ENCODE data around the gene KSR2. TPM values are rescaled to one million over a fixed set of nuclear protein-coding genes. Genes with fewer than 3 reads are reported as not detected.

Gene KSR2
- total RNA-seq, 4 donors from 2014 or later: under 0.01 to 0.06 (median 0.03) TPM

DNA sequence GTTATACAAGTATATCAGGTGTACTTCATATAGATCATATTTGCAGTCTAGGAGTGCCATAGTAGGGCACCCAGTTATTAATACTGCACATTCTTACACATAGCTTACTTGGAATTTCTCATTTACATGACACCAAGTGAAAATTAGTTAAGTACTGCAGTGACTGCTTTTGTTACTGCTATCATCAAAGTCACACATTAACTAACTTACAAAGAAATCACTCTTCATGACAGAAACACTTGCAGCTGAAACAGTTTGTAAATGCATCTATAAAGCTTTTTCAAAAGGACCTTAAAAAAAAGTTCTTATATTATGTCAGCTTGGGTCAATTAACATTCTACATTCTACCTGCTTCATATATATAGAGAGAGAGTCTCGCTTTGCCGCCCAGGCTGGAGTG is 29.9 kb upstream of the KSR2 start:
- intact Hi-C loops (cut with DNase I): no loop called here
- WGBS: 89% methylated on average over 2 of the region's 2 CpGs
- TF ChIP-seq EP300 (IDR thresholded peaks at IDR 0.05) (no peak), POLR2A (IDR thresholded peaks at IDR 0.05; ENCODE audit: low read depth) (no peak), POLR2AphosphoS5 (IDR thresholded peaks at IDR 0.05) (no peak)
- TF ChIP-seq, protein P1, sequence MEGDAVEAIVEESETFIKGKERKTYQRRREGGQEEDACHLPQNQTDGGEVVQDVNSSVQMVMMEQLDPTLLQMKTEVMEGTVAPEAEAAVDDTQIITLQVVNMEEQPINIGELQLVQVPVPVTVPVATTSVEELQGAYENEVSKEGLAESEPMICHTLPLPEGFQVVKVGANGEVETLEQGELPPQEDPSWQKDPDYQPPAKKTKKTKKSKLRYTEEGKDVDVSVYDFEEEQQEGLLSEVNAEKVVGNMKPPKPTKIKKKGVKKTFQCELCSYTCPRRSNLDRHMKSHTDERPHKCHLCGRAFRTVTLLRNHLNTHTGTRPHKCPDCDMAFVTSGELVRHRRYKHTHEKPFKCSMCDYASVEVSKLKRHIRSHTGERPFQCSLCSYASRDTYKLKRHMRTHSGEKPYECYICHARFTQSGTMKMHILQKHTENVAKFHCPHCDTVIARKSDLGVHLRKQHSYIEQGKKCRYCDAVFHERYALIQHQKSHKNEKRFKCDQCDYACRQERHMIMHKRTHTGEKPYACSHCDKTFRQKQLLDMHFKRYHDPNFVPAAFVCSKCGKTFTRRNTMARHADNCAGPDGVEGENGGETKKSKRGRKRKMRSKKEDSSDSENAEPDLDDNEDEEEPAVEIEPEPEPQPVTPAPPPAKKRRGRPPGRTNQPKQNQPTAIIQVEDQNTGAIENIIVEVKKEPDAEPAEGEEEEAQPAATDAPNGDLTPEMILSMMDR (IDR thresholded peaks at IDR 0.05): no peak

DNA sequence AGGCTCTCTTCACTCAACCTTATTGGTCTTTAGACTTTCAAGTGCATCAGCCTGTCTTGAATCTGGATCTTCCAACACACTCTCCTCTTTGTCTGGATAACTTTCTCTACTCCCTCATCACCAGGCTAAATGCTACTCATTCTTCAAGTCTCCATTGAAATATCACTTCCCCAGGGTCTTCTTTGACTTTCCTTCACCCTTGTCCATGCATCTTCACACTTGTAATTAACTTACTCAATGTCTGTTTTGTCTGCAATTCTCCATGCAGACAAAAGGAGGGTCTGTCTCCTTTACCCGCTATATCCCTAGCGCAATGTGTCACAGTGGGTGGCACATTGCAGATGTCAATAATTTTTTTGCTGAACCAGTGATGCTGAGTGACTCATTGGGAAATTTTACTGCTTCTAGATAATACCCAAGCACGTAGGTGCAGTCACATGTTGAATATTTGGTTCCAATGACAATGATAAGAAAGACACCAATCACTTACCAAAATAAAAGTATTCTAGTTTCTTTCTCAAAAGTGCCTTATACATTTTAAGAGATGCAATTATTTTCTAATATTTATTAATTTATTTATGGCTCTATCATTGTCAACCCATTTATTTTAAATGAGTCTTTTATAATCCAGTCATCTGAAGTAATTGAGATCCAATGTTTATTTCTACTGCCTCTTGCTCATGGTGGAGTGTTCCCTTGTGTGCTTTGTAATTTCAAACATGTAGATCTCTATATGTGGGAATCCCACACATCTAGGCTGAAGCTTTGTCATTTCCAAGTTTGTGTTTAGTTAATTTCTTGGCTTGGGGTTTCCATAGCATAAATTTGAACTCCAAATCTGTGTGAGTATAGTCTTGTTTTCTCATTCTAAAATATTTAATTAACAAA is 26.0 kb upstream of the KSR2 start:
- 86% methylated on average over 3 of the region's 3 CpGs for WGBS
- no peaks in the 10 kb centered on the region for H3K4me1 ChIP-seq
- no peaks in the 10 kb centered on the region for H3K9me3 ChIP-seq
- no peak overlapping the region for H3K27ac ChIP-seq (replicated peaks in 1 of 4)
- TF ChIP-seq POLR2AphosphoS5 (IDR thresholded peaks at IDR 0.05): no peak
- TF ChIP-seq POLR2A (IDR thresholded peaks at IDR 0.05; ENCODE audit: low read depth): no peak
- TF ChIP-seq, protein P1 (IDR thresholded peaks at IDR 0.05): no peak
- no peak for TF ChIP-seq EP300 (IDR thresholded peaks at IDR 0.05)
- no peaks in the 10 kb centered on the region for H3K36me3 ChIP-seq
- H3K4me3 ChIP-seq: no peak overlapping the region
- H3K27me3 ChIP-seq: peaks cover 0 to 3% (median 0%) of the 10 kb centered on the region in 4 donors
- intact Hi-C loops (cut with DNase I): no loop called here
- no peak for DNase-seq (ENCODE audit: extremely low spot score)

More for the DNA sequence above, 29.9 kb upstream of the KSR2 start:
- Histone ChIP-seq H3K27me3 (peaks cover 0 to 3% (median 0%) of the 10 kb centered on the region in 4 donors), H3K4me3 (no peak overlapping the region), H3K9me3 (no peaks in the 10 kb centered on the region), H3K4me1 (no peaks in the 10 kb centered on the region), H3K36me3 (no peaks in the 10 kb centered on the region), H3K27ac (replicated peaks in 1 of 4) (no peak overlapping the region)
- no peak for DNase-seq (ENCODE audit: extremely low spot score)

DNA sequence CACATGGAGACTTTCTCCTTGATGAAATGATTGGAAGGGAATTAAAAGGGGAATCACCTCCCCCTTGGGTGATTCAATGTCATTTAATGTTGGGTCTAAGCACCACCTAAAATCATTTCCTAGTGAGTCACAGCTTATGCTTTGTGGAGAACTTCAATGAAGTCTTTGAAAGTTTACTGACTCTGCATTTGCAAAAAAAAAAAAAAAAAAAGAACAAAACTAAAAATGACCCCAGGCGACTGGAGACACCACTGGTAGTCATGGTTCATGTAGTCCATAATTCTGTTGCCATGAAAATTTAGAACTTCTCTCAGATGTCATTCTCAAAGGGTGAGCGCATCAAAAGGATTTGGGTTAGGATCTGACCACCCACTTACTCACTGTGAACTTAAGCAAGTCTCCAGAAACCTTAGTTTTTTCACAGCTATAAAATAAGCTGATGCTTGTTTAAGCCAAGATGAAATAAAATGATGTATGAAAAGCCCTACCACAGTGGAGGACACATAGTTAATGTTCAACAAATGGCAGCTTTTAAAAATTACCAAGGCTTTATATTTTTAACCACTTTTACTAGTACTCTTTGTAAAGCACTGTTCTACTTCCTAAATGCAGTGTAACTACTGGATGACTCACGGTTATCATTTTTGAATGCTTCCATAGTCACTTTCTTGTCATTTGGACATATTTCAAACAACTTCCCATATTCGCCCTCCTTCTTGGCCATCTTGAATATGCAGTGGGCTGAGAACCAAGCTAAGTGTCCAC is 18.1 kb upstream of the KSR2 start:
- H3K36me3 ChIP-seq: no peaks in the 10 kb centered on the region
- H3K4me1 ChIP-seq: no peaks in the 10 kb centered on the region
- peaks cover 0 to 6% (median 0%) of the 10 kb centered on the region in 4 donors for H3K27me3 ChIP-seq
- H3K4me3 ChIP-seq: no peak overlapping the region
- no peak for TF ChIP-seq EP300 (IDR thresholded peaks at IDR 0.05)
- TF ChIP-seq, protein P1 (IDR thresholded peaks at IDR 0.05): no peak
- TF ChIP-seq POLR2AphosphoS5 (IDR thresholded peaks at IDR 0.05): no peak
- no peak for TF ChIP-seq POLR2A (IDR thresholded peaks at IDR 0.05; ENCODE audit: low read depth)
- no peak overlapping the region for H3K27ac ChIP-seq (replicated peaks in 1 of 4)
- WGBS: 83% methylated on average over 4 of the region's 4 CpGs
- H3K9me3 ChIP-seq: no peaks in the 10 kb centered on the region
- no peak for DNase-seq (ENCODE audit: extremely low spot score)
- intact Hi-C loops (cut with DNase I): no loop called here

DNA sequence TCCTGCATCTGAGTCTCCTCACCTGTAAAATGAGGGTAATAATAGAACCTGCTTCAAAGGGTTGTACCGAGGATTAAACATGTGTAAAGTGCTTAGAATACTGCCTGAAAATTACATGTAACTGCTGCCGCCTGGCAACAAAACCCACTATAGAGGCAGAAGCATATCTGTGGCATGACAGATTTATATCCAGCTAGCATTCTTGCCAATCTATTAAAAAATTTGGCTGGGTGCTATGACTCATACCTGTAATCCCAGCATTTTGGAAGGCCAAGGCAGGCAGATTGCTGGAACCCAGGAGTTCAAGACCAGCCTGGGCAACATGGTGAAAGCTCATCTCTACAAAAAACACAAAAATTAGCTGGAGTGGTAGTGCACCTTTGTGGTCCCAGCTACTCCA is 16.4 kb upstream of the KSR2 start:
- no peak for TF ChIP-seq POLR2AphosphoS5 (IDR thresholded peaks at IDR 0.05)
- TF ChIP-seq POLR2A (IDR thresholded peaks at IDR 0.05; ENCODE audit: low read depth): no peak
- TF ChIP-seq EP300 (IDR thresholded peaks at IDR 0.05): no peak
- TF ChIP-seq, protein P1 (IDR thresholded peaks at IDR 0.05): no peak
- intact Hi-C loops (cut with DNase I): no loop called here
- H3K4me1 ChIP-seq: no peaks in the 10 kb centered on the region

More for the DNA sequence above, 16.4 kb upstream of the KSR2 start:
- H3K36me3 ChIP-seq: no peaks in the 10 kb centered on the region
- no peaks in the 10 kb centered on the region for H3K9me3 ChIP-seq
- 93% methylated on average over 2 of the region's 2 CpGs for WGBS
- no peak overlapping the region for H3K27ac ChIP-seq (replicated peaks in 1 of 4)
- H3K4me3 ChIP-seq: no peak overlapping the region
- DNase-seq (ENCODE audit: extremely low spot score): no peak
- peaks cover 0 to 10% (median 0%) of the 10 kb centered on the region in 4 donors for H3K27me3 ChIP-seq
